Loucy (cell line): Measurements from ENCODE around the gene MAD1L1.

Experiments
- EZH2phosphoT487 ChIP-seq: fragments of 200-600 bp; IDR thresholded peaks from 2 replicates; pipeline ENCODE4 v1.6.1; 2018; ENCODE audit warnings: antibody characterized with exemption, mild to moderate bottlenecking, moderate library complexity, borderline replicate concordance
- TF ChIP-seq, protein P1 (sequence below): fragments of 200-600 bp; sonication (generic); conservative IDR thresholded peaks from 2 replicates; pipeline ENCODE4 v1.5.1; 2014; ENCODE audit warnings: mild to moderate bottlenecking, antibody characterized with exemption, low read length

GRCh38 chr7:1853431-1853985, 379.2 kb downstream of the MAD1L1 start:
- TF ChIP-seq, protein P1, sequence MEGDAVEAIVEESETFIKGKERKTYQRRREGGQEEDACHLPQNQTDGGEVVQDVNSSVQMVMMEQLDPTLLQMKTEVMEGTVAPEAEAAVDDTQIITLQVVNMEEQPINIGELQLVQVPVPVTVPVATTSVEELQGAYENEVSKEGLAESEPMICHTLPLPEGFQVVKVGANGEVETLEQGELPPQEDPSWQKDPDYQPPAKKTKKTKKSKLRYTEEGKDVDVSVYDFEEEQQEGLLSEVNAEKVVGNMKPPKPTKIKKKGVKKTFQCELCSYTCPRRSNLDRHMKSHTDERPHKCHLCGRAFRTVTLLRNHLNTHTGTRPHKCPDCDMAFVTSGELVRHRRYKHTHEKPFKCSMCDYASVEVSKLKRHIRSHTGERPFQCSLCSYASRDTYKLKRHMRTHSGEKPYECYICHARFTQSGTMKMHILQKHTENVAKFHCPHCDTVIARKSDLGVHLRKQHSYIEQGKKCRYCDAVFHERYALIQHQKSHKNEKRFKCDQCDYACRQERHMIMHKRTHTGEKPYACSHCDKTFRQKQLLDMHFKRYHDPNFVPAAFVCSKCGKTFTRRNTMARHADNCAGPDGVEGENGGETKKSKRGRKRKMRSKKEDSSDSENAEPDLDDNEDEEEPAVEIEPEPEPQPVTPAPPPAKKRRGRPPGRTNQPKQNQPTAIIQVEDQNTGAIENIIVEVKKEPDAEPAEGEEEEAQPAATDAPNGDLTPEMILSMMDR: no peak
- TF ChIP-seq EZH2phosphoT487: no peak
